Purkinje cell (primary cell): ENCODE results near the gene PAQR8. TPM values are rescaled to one million over a fixed set of nuclear protein-coding genes. Genes with fewer than 3 reads are reported as not detected.

Experiments used
- polyA plus RNA-seq: library from polyadenylated mRNA; unstranded; fragments of >200 nt; fragmentation: Nextera tagmentation; gene quantifications from 2 replicates; pipeline ENCODE4 v1.2.1, GENCODE V29; 2014

PAQR8 gene, protein sequence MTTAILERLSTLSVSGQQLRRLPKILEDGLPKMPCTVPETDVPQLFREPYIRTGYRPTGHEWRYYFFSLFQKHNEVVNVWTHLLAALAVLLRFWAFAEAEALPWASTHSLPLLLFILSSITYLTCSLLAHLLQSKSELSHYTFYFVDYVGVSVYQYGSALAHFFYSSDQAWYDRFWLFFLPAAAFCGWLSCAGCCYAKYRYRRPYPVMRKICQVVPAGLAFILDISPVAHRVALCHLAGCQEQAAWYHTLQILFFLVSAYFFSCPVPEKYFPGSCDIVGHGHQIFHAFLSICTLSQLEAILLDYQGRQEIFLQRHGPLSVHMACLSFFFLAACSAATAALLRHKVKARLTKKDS
- polyA plus RNA-seq = 15.3 and 18.2 TPM in 2 replicates

DNA sequence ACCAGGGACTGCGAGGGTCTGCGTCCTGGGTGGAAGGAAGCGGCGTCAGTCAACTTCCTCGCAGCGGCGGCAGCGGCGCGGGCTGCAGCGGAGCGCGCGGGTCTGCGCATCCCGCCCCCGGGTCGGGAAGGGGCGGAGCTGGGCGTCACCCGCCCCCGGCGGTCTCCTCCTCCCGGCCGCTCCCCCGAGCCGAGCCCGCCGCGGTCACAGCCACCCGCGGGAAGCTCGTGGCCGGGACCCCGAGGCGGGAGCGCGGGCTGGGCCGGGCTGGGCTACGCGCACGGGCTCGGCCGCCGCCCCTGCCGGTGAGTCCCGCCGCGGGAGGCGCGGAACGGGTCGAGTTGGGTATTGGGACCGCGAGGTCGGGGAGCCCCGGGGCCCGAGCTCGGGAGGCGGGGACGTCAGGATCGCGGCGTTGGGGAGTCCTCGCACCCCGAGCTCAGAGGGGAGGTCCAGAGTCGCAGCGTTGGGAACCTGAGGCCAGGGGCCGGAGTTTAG lies at the start of gene PAQR8:
TSS of gene PAQR8 (plus strand) at position 207 of the 498 bp plus-strand sequence. CDS start 41,063 bp downstream, outside the sequence.

GRCh38 chr6:52419809-52420667 lies 58.1 kb downstream of the PAQR8 start, which contains the start of gene EFHC1:
Gene EFHC1 (plus strand): TSS chr6:52420342. CDS start chr6:52420411, 69 bp downstream.

Other genes with a start within 250 kb of the PAQR8 start
- not detected in 2 replicates for gene IL17A, start 175.8 kb upstream of the PAQR8 start, polyA plus RNA-seq
- 7.1 and 12.9 TPM in 2 replicates for gene IL17F, start 117.7 kb upstream of the PAQR8 start, polyA plus RNA-seq
- 11.9 and 15.0 TPM in 2 replicates for gene MCM3, start 77.4 kb upstream of the PAQR8 start, polyA plus RNA-seq
- 17.9 and 34.6 TPM in 2 replicates for gene EFHC1, start 58.2 kb downstream of the PAQR8 start, polyA plus RNA-seq
- 0.45 TPM in 1 of 2 replicates, not detected in the other for gene TRAM2, start 214.9 kb downstream of the PAQR8 start, polyA plus RNA-seq